GM10266 (cell line): ENCODE results near the gene CLEC2L.

Experiments used
- DNase-seq: peaks from one replicate; pipeline ENCODE4 v3.0.0; 2012; ENCODE audit errors: extremely low spot score
- TF ChIP-seq, protein P1 (sequence below): IDR thresholded peaks from 2 replicates; pipeline ENCODE4 v1.5.1; 2012; ENCODE audit warnings: mild to moderate bottlenecking, low read depth; ENCODE audit not compliant: control insufficient read depth, insufficient read depth; ENCODE audit errors: missing control alignments

CLEC2L gene

DNA sequence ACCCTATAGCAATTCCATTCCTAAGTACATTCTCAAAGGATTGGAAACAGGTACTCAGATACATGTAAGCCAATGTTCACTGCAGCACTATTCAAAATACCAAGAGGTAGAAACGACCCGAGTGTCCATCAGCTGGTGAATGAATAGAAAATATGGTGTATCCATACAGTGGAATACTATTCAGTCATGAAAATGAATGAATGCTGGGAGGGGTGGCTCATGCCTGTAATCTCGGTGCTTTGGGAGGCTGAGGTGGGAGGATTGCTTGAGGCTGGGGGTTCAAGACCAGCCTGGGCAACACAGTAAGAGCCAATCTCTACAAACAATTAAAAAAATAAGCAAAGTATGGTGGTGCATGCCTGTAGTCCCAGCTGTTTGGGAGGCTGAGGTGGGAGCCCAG, 62.8 kb downstream of the CLEC2L start:
- no peak for DNase-seq
- TF ChIP-seq, protein P1, sequence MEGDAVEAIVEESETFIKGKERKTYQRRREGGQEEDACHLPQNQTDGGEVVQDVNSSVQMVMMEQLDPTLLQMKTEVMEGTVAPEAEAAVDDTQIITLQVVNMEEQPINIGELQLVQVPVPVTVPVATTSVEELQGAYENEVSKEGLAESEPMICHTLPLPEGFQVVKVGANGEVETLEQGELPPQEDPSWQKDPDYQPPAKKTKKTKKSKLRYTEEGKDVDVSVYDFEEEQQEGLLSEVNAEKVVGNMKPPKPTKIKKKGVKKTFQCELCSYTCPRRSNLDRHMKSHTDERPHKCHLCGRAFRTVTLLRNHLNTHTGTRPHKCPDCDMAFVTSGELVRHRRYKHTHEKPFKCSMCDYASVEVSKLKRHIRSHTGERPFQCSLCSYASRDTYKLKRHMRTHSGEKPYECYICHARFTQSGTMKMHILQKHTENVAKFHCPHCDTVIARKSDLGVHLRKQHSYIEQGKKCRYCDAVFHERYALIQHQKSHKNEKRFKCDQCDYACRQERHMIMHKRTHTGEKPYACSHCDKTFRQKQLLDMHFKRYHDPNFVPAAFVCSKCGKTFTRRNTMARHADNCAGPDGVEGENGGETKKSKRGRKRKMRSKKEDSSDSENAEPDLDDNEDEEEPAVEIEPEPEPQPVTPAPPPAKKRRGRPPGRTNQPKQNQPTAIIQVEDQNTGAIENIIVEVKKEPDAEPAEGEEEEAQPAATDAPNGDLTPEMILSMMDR, result no peak

DNA sequence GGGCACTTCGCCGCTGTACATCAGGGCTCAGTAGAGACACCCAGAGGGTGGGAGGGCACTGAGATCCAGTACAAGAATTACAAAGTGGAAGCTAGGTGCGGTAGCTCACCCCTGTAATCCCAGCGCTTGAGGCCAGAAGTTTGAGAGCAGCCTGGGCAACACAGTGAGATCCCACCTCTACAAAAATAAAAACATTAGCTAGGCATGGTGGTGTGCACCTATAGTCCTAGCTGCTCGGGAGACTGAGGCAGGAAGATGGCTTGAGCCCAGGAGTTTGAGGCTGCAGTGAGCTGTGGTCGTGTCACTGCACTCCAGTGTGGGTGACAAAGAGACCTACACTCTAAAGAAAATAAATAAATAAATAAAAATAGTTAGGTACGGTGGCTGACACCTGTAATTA, 64.0 kb downstream of the CLEC2L start:
- no peak for DNase-seq
- TF ChIP-seq, protein P1, result no peak

DNA sequence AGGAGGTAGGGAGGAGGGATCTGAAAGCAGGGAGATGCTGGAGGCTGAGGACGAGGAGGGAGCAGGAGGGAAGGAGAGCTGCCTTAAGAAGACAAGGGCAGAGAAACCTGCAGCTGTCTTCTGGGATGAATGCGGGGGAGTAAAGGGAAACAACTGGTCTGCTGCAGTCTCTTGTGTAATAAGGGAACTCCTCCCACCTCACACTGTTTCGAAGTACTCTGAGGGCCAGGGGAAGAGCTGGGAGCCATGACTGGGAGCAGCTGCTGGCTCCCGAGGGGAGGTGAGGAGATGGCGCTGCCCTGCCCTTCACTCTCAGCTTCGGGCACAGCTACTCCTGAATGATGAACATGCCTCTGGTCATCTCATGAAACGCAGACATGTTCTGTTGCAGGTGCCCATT, 65.1 kb downstream of the CLEC2L start:
- DNase-seq, result no peak
- TF ChIP-seq, protein P1, result no peak

DNA sequence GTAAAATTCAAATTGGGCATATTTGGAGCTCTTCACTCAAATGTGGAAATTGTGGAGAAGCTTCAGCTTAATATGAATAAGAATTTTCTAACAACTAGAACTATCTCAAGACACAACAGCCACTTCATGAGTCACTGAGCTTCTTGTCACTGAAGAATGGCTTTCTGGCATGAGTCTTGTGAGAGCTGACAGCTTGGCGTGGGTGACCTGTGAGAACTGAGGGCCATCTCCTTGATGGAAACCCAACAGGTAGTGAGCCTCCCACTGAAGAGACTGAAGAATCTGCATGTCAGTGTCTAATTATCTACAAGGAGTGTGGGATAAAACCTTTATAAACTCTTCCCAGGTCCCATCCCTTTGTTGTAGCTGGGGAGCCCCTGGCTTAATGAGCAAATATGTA, 66.0 kb downstream of the CLEC2L start:
- no peak for DNase-seq
- TF ChIP-seq, protein P1, result no peak

DNA sequence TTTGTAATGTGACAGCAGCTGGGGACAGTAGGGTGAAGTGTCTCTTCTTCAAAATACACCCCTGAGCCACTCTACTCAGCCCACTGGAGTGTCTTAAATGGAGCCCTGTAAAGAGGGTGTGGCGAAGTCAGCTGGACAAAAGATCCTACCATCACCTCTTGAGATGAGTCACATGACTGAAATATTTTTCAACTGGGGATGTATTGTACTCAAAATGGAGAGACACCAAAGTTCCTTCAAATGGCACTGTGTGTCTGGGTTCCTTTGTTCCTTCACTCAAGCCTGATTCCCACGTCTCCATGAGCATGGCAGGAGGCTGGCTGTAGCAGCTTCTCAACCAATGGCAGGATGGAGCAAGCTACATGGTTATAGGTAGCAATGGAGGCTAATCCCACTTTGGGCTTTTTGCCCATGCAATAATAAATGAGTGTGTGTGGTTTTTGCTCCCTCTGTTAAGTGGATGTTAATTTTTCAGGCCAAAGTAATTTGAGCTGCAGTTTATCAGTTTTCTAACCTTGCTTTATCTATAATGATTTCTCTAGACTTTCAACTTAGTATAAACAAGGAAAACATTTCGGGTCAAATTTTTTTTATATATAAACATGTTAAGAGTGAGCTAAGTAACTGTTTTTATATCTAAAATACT, 68.2 kb downstream of the CLEC2L start:
- DNase-seq, result no peak
- TF ChIP-seq, protein P1, result no peak

DNA sequence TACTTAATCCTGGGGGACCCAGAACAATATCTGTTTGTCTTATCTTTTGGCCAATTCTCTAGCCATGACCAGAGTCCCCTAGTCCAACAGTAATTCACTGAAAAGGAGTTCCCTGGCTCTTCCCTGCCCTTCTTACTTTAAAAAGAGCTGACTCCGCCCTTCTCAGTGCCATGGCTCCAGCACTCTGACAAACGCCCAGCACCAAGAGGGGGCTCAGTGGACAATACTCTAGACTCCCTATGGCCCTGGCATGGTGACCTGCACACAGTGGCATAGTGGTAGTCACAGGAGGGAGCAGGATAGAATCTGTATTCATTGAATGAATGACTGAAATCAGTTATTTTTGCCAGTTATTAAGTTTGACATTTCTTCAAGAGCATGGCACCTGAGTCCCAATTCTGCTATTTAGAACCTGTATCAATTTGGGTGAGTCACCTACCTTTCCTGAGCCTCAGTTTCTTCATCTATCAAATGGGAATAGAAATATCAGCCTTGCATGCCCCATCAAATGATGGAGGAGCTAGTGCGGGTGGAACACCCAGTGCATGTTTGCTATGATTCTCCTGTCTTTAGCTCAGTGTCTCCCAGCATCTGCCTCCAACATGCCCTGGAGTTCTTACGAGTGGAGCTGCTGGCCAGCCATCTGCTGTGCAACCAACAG, 69.4 kb downstream of the CLEC2L start:
- TF ChIP-seq, protein P1, result no peak
- DNase-seq, result no peak

DNA sequence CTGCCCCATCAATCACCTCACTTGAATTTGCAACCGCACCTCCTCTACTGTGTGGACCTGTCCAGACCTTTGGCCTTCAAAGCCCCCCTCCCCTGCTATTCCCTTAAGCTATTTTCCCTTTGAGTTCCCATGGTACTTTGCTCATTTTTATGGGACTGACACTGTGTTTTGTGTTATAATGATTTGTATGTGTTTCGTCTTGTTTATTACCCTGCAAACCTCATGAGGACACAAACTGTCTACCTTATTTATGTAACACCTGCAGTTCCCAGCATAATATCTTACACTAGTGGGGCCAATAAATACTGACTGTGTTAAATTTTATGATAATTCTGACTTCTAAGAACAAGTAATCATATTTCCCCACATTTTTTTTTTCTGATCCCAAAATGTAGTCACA, 70.6 kb downstream of the CLEC2L start:
- TF ChIP-seq, protein P1, result no peak
- DNase-seq, result no peak
